GM18519 (cell line): ENCODE data around the gene OGFOD1.

Experiments
- ATAC-seq: cut with Tn5 transposase; IDR thresholded peaks from one replicate; pipeline ENCODE4 v1.9.1; 2021; ENCODE audit warnings: mild to moderate bottlenecking, moderate library complexity; ENCODE audit not compliant: unreplicated experiment, low FRiP score

OGFOD1 gene

GRCh38 chr16:56450986-56451752 lies at the start of gene OGFOD1, which contains the start of gene NUDT21:
TSS of gene OGFOD1 (plus strand) at chr16:56451554. CDS start at chr16:56451613, 59 bp downstream.
TSS of gene NUDT21 (minus strand) at chr16:56451332. CDS start at chr16:56451202, 130 bp downstream.
- peak; percentile 93 for ATAC-seq

- ATAC-seq = no peak
Measured at GRCh38 chr16:56405977-56406672, 45.2 kb upstream of the OGFOD1 start.

GRCh38 chr16:56408379-56409098 lies 42.8 kb upstream of the OGFOD1 start:
- no peak for ATAC-seq

GRCh38 chr16:56409195-56409594 lies 42.2 kb upstream of the OGFOD1 start:
- no peak for ATAC-seq

- ATAC-seq = no peak
Measured at GRCh38 chr16:56411123-56411522, 40.2 kb upstream of the OGFOD1 start.

GRCh38 chr16:56411624-56412023 lies 39.7 kb upstream of the OGFOD1 start:
- no peak for ATAC-seq

GRCh38 chr16:56413381-56413780 lies 38.0 kb upstream of the OGFOD1 start:
- no peak for ATAC-seq

- ATAC-seq = no peak
Measured at GRCh38 chr16:56414366-56414765, 37.0 kb upstream of the OGFOD1 start.

GRCh38 chr16:56415875-56416274 lies 35.5 kb upstream of the OGFOD1 start:
- ATAC-seq = no peak

GRCh38 chr16:56417138-56417537 lies 34.2 kb upstream of the OGFOD1 start:
- ATAC-seq = no peak

- no peak for ATAC-seq
Measured at GRCh38 chr16:56419740-56420548, 31.4 kb upstream of the OGFOD1 start.

GRCh38 chr16:56420613-56421012 lies 30.7 kb upstream of the OGFOD1 start:
- no peak for ATAC-seq

GRCh38 chr16:56421313-56421712 lies 30.0 kb upstream of the OGFOD1 start:
- no peak for ATAC-seq

- ATAC-seq = no peak
Measured at GRCh38 chr16:56421976-56422669, 29.2 kb upstream of the OGFOD1 start.

- ATAC-seq = no peak
Measured at GRCh38 chr16:56422896-56423441, 28.4 kb upstream of the OGFOD1 start.

GRCh38 chr16:56423584-56424403 lies 27.6 kb upstream of the OGFOD1 start:
- ATAC-seq = no peak

GRCh38 chr16:56424404-56424764 lies 27.0 kb upstream of the OGFOD1 start:
- ATAC-seq = no peak

- ATAC-seq = peak; percentile 35
Measured at GRCh38 chr16:56424791-56425438, 26.4 kb upstream of the OGFOD1 start.
